ENCODE data around the gene PATL1.
"Not testable (repeated sequence)": the region's sequence is repeated elsewhere in the genome, so short reads cannot be mapped to it uniquely, and the experiment has no call there.

PATL1 gene

DNA sequence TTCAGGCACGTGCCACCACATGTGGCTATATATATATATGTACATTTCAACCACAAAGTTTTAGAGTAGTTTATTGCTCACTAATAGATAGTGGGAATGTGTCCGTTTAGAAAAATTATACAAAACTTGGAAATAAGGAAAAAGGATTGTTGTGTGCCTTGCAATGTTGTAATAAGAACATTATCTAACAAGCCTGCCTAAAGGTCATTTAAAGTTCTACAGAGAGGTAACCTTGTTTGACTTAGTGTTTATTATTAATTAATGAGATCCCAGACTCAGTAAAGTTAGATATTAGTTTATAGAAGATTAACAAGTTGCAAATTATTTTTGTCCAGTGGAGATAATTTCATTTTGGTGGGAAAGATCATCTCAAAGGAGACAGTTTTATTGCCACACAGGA, 5.5 kb upstream of the PATL1 start:
- no peak for DNase-seq

- DNase-seq: no peak
Measured at GRCh38 chr11:59673291-59673690, 4.5 kb upstream of the PATL1 start.

- no peak for DNase-seq
Measured at GRCh38 chr11:59671471-59671870, 2.6 kb upstream of the PATL1 start.

DNA sequence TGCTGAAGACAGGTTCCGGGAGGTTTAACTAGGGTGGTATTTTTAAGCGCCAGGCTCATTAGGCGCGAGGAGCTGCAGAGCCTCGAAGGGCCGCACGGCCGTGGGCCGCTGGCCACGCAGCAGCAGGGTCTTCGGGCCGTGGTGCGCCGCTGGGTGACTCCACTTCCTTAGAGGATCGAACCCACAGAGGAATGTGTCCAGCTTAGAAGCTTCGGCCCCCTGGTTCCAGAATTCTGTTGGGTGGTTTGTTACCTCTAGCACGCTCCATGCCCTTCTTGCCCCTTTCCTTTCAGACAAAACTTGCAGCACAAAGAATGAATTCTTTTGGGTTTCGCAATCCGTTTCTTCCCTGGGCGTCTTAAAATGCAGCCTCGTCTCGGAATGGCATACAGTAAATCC, 773 bp upstream of the PATL1 start:
- DNase-seq: no peak

GRCh38 chr11:59668188-59668949, 468 bp downstream of the PATL1 start:
- no peak for DNase-seq

- no peak for DNase-seq
Measured at GRCh38 chr11:59667812-59668187, 1.0 kb downstream of the PATL1 start.

DNA sequence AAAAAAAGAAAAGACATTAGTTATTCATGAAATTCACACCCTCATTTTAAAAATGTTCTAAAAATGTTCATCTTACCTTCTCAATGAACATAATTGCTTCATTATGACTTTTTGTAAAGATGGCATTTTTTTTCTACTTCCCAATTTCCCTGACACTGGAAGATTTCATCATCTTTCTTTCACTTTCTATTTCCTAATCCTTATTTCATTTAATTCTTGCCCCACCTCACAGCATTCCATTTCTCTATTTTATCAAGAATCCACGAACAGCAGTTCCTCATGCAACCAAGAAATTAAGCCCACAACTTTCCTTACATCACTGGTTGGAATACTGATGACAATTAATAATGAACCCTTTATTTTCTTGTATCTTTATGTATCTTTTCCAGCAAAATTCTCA, 1.9 kb downstream of the PATL1 start:
- DNase-seq: no peak

DNA sequence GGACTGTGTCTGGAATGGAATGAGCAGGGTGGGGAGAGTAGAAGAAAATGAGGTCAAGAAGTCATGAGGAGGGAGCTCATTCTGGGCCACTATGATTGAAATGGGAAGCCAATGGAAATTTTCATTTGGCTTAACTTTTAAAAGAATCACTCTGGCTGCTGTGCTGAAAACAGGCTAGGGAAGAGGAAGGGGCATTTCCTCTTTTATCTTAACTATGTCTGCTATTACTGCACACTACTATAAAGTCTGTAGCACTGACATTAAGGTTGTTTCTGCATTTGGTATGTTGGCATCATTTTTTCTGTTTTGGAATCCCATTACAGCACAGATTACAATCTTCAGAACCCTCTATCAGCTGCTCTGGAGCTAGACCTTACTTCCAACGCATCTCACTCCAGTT, 8.2 kb downstream of the PATL1 start:
- DNase-seq: no peak

DNA sequence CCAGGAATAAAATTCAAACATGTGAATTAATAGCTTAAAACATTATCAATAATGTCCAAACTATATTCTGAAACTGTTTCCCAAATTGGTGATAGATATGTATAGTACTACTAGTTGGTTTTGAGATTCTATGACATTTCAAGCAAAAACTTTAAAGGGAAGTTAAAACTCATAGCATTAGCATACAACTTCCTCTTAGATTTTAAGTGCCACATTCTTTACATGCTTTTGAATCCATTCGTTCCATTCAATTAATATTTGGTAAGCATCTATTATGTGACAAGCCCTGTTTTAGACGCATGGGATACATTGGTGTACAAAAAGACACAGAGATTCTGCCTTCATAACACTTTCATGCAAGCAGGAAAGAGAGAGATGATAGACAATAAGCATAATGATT, 8.9 kb downstream of the PATL1 start:
- no peak for DNase-seq

GRCh38 chr11:59658036-59658435, 10.8 kb downstream of the PATL1 start:
- DNase-seq: no peak

DNA sequence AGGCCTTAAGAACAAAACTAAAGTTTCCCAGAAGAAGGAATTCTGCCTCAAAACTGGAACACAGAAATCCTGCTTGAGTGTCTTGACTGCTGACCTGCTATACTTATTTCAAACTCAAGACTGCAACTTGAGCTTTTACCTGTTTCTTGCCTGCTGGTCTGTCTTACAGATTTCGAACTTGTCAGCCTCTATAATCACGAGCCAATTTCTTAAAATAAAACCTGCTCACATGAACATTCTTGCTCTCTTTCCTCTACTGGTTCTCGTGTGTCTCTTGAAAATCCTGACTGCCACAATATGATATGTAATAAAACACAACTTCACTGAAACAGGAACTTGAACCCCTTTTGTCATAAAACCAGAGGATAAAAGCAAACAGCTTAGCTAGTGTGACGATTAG, 13.9 kb downstream of the PATL1 start:
- DNase-seq: no peak

DNA sequence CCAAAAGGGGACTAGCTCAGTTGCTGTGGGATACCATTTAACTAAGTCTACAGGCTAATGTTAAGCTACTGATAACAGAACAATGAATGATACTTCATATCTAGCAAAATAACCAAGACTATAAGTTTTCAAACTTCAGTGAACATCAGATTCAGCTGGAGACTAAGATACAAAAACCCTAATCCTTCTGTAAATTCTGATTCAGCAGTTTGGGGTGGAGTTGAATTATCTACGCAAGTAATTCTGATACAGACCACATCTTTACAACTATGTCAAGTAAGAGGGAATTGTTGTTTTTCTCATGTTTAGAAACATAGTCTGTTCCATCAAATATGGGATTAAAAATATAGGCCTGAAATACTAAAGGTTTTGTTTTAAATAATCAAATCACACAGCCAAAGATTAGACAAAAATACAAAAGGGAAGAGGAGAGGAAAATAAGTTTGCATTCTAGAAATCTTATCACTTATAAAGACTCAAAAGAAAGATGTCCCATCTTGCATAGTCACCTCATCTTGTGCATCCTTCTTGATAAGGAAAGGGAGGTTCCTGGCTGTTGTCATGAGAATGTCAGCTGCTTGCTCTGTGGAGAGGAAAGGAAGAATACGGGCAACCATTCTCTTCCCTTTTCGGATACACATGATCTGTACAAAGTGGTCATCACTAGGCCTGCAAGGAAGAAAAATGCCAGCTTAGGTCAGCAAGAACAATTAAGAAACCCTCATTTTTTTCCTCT, 21.4 kb downstream of the PATL1 start:
- DNase-seq: no peak

DNA sequence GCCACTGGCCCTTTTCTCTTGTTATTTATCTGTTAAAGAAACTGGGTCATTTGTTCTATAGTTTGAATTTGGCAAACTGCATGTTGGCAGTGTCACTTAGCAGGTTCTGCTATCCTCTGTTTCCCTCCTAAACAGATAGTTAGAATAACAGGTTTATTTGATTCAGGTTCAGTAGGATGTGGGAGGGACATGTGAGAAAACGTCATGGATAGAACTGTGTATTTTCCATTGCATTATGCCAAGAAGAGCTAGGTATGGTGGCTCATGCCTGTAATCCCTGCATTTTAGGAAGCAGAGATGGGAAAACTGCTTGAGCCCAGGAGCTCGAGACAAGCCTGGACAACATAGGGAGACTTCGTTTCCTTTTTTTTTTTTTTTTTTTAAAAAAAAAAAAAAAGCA, 24.3 kb downstream of the PATL1 start:
- no peak for DNase-seq

GRCh38 chr11:59643390-59643789, 25.4 kb downstream of the PATL1 start:
- DNase-seq: no peak

- no peak for DNase-seq
Measured at GRCh38 chr11:59641156-59641555, 27.7 kb downstream of the PATL1 start.

DNA sequence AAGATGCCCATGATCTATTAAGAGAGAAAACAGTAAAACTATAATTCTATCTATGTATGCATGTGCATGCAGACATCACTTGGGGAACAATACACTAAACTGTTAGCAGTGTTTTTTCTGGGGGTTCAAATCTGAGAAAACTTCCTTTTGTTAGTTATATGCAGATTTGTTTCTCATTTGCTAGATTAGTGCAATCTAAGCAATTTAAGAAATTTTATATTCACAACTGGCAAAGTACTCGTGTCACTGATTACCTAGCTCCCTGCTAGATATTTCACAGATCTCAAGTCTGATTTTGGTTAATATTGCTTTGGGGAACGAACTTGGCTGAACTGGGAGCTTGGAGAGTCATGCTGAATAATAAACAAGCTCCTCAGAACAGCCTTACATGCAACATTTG, 38.3 kb downstream of the PATL1 start:
- DNase-seq: no peak

- DNase-seq: no peak
Measured at GRCh38 chr11:59629996-59630395, 38.8 kb downstream of the PATL1 start.

DNA sequence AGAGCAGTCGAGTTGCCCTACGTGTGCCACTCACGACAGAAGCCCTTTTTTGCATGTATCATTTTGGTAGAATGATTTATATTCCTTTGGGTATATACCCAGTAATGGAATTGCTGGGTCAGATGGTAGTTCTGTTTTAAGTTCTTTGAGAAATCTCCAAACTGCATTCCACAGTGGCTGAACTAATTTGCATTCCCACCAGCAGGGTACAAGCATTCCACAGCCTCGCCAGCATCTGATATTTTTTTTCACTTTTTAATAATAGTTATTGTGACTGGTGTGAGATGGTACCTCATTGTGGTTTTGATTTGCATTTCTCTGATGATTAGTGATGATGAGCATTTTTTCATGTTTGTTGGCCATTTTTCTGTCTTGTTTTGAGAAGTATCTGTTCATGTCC, 41.9 kb downstream of the PATL1 start:
- DNase-seq: not testable (repeated sequence)

GRCh38 chr11:59625703-59626102, 43.1 kb downstream of the PATL1 start:
- no peak for DNase-seq

GRCh38 chr11:59617876-59618275, 51.0 kb downstream of the PATL1 start:
- DNase-seq: no peak

GRCh38 chr11:59616396-59616982, 52.3 kb downstream of the PATL1 start:
- DNase-seq: no peak

- peak; percentile 99 for DNase-seq
Measured at GRCh38 chr11:59615637-59616395, 53.0 kb downstream of the PATL1 start, which contains the start of gene OSBP. Gene OSBP (minus strand): TSS chr11:59615774. CDS start chr11:59615664, 110 bp downstream.

- no peak for DNase-seq
Measured at GRCh38 chr11:59615120-59615636, 53.7 kb downstream of the PATL1 start.

All from NCI-H187 (cell line).